Central memory CD4-positive, alpha-beta T cell (primary cell): Measurements from ENCODE around the gene PTPRD.

Experiments
- DNase-seq: peaks from one replicate; pipeline ENCODE4 v3.0.0; 2022

PTPRD gene

GRCh38 chr9:8850914-8851313 is 1761.9 kb downstream of the PTPRD start:
- no peak for DNase-seq

GRCh38 chr9:8845808-8846207 is 1767.0 kb downstream of the PTPRD start:
- DNase-seq = no peak

GRCh38 chr9:8845376-8845775 is 1767.4 kb downstream of the PTPRD start:
- DNase-seq = no peak

- DNase-seq = no peak
These were observed 1768.3 kb downstream of the PTPRD start for GRCh38 chr9:8844549-8844948.

- DNase-seq = no peak
These were observed 1770.2 kb downstream of the PTPRD start for GRCh38 chr9:8842402-8843193.

- no peak for DNase-seq
These were observed 1774.7 kb downstream of the PTPRD start for GRCh38 chr9:8838136-8838535.

GRCh38 chr9:8835291-8835690 is 1777.5 kb downstream of the PTPRD start:
- no peak for DNase-seq

GRCh38 chr9:8832955-8833354 is 1779.8 kb downstream of the PTPRD start:
- no peak for DNase-seq

- DNase-seq = no peak
These were observed 1780.4 kb downstream of the PTPRD start for GRCh38 chr9:8832386-8832785.

GRCh38 chr9:8831568-8831967 is 1781.2 kb downstream of the PTPRD start:
- DNase-seq = no peak

GRCh38 chr9:8826281-8826680 is 1786.5 kb downstream of the PTPRD start:
- DNase-seq = no peak

GRCh38 chr9:8825585-8826147 is 1787.1 kb downstream of the PTPRD start:
- DNase-seq = no peak

GRCh38 chr9:8823131-8823895 is 1789.5 kb downstream of the PTPRD start:
- DNase-seq = no peak

GRCh38 chr9:8822667-8823025 is 1790.2 kb downstream of the PTPRD start:
- DNase-seq = no peak

- no peak for DNase-seq
These were observed 1790.7 kb downstream of the PTPRD start for GRCh38 chr9:8821910-8822666.

GRCh38 chr9:8817335-8817734 is 1795.5 kb downstream of the PTPRD start:
- DNase-seq = no peak

GRCh38 chr9:8816361-8816760 is 1796.4 kb downstream of the PTPRD start:
- DNase-seq = no peak

- DNase-seq = no peak
These were observed 1796.9 kb downstream of the PTPRD start for GRCh38 chr9:8815931-8816330.

- DNase-seq = no peak
These were observed 1797.6 kb downstream of the PTPRD start for GRCh38 chr9:8815219-8815618.

- DNase-seq = no peak
These were observed 1799.9 kb downstream of the PTPRD start for GRCh38 chr9:8812888-8813287.

GRCh38 chr9:8809741-8810140 is 1803.1 kb downstream of the PTPRD start:
- no peak for DNase-seq

GRCh38 chr9:8806150-8806549 is 1806.7 kb downstream of the PTPRD start:
- no peak for DNase-seq

GRCh38 chr9:8804613-8805012 is 1808.2 kb downstream of the PTPRD start:
- no peak for DNase-seq
